Erythroblast (primary cell): ENCODE results near the gene SHISA6.

Source experiments
- DNase-seq, 2 experiments: peaks; one replicate each; lab custom pipeline; 2025; lab: John Stamatoyannopoulos, UW
- GATA1 ChIP-seq: IDR thresholded peaks from 2 replicates; pipeline ENCODE4 v1.6.1; 2011; ENCODE audit warnings: low read depth, mild to moderate bottlenecking, control low read depth, low read length, moderate library complexity
- POLR2A ChIP-seq: IDR thresholded peaks from 2 replicates; pipeline ENCODE4 v1.6.1; 2011; ENCODE audit warnings: mild to moderate bottlenecking, low read length

Gene SHISA6

DNA sequence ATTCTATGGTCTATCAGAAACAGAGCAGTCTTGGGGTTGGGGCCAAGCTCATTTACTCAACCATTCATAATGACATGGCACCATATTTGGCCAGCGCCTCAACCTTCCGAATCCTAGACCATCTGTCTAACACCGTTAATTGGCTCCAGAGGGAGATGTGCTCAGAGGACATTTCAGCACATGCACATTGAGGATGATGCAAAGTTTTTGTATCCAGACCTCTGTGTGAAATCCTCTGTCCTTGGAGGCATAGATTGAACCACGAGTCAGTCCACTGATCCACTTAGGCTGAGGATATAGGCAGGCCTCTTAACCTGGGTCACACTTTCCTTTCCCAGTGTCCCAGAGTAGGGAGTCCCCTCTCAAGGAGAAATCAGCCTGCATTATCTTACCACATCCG is 85.5 kb downstream of the SHISA6 start:
- TF ChIP-seq GATA1: no peak
- no peak for TF ChIP-seq POLR2A
- DNase-seq: no peak

DNA sequence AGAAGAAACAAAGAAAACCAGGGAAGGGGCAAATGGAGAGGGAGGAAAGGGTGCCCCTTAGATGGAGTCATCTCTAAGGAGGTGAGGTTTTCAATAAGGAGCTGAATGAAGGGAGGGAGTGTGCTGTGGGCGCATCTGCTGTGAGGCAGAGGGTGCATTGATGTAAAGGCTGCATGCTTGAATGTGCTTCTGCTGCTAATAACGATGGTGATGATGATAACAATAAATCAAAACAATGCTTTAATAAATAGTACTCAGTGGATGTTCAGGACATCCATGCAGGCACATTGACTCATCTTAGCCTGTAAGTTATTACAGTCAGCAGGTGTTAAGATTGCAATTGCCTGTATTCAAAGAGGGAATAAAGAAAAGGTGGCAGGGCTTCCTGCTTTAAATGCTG is 87.8 kb downstream of the SHISA6 start:
- no peak for TF ChIP-seq POLR2A
- TF ChIP-seq GATA1: no peak
- no peak for DNase-seq

GRCh38 chr17:11330006-11330405 is 89.0 kb downstream of the SHISA6 start:
- no peak for TF ChIP-seq POLR2A
- no peak for TF ChIP-seq GATA1
- no peak for DNase-seq

DNA sequence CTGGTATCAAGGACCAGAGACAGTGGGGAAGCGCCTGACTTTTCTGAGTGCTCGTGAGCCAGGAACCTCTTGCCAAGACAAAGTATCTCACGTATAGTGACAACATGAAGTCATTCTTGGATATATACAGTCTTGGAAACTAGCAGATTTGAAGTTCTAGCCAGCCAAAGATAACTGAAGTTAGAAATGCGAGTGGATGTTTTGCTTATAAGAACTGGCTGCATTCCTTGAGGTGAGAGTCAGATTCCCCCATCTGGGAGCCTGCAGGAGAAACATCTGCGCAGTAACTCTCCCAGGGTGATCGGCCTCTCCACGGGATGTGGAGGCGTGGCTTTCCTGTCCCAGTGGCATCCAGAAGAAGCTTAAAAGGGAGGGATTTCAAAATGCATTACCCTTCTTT is 89.8 kb downstream of the SHISA6 start:
- TF ChIP-seq GATA1: no peak
- TF ChIP-seq POLR2A: no peak
- DNase-seq: no peak

DNA sequence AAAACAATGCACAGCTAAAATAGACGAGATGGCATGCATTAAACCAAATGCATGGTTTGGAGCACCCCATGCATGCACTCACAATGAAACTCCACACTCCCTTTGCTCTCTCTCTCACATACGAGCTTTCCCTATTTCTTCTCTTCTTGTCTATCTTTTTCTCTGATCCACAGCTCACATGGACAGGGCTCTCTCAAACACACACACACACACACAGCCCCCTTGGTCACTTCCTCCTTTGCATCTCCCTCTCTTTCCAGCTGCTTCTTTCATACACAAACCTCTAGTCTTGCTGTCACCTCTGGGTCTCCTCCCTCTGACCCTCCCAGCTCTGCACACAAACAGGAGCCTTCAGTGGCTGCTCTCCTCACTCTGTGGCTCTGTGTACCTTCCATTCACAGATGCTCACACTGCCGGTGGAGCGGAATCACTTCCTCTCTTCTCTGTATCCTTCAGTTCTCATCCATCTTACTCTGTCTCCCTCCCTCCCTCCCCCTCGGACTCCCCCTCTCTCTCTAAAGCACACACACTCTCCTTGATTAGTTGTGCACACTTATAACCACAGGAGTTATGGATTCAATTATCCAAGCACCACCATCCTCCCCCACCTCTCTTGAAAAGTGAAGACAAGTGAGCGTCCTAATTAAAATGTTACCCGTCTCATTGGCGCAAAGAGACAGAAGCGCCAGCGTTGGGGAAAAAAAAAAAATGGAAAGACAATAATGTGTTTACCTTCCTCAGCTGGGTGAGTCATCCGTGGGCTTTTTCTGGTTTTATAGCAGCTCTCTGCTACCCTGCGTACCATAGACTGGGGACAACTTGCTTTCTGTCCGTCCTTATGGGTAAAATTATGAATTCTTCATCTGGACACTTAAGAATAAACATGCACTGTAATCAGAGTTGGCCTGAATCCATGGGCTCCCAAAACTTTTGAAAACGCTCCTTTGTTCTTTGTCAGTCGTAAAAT is 90.8 kb downstream of the SHISA6 start:
- no peak for DNase-seq

DNA sequence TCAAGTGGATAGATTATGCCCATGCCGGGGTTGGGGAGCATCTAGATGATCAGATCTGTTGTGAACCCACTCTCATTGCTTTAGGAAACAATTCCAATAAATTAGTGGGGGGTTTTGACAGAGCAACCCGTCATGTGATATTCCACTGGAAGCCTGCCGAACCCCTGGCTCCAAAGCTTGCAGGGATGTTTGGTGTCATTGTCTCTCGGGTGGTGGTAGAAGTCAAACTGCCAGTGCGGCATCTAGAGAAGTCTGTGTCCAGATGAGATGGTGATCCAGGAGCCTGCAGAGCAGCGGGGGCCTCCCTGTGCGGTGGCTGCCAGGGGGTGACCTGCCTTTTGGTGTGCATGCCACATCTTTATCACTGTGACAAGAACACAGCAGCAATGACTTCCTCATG is 91.7 kb downstream of the SHISA6 start:
- DNase-seq: no peak
- TF ChIP-seq GATA1 (no peak), POLR2A (no peak)

More for the DNA sequence above, 90.8 kb downstream of the SHISA6 start:
- TF ChIP-seq POLR2A: no peak
- TF ChIP-seq GATA1: no peak

DNA sequence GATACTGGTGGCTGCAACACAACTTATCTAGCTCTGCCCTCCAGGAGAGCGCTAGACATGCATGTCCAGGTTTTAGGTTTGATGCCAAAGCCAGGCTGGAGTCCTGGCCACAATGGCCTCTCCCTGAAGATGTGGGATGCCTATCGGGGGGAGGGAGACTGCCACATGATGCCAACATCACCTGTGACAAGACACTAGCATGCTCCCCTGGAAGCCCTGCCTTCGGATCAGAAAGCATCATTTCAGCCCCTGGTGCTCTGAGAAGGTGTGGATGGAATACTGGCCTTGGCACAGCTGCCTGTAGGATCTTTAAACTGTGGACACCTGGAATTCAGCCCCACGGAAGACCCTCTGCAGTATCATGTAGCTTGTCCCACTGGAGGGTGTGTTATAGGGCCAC is 93.5 kb downstream of the SHISA6 start:
- DNase-seq: no peak
- TF ChIP-seq POLR2A: no peak
- no peak for TF ChIP-seq GATA1

- TF ChIP-seq GATA1 (no peak), POLR2A (no peak)
- no peak for DNase-seq
Observed at GRCh38 chr17:11336290-11336689, 95.3 kb downstream of the SHISA6 start.

DNA sequence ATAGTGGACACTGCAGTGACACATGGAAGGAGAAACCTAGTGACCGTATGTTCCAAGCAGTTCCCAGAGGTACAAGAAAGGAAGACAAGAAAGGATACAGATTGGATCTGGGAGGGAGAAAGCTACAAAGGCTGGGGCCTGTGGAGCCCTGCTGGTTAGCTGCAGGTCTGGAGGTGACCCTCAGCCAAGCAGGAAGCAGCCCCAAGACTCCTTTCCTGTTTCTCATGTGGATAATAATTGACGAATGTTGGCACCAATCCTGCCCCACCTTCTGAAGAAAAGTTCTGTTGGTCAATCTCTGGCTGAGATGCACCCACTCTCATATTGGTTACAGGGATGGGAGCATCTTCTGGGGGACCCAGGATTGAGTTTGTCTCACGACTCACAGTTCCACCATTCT is 99.8 kb downstream of the SHISA6 start:
- DNase-seq: no peak
- TF ChIP-seq POLR2A: no peak

- no peak for DNase-seq
- TF ChIP-seq POLR2A (no peak), GATA1 (no peak)
Observed at GRCh38 chr17:11342138-11342537, 101.1 kb downstream of the SHISA6 start.

DNA sequence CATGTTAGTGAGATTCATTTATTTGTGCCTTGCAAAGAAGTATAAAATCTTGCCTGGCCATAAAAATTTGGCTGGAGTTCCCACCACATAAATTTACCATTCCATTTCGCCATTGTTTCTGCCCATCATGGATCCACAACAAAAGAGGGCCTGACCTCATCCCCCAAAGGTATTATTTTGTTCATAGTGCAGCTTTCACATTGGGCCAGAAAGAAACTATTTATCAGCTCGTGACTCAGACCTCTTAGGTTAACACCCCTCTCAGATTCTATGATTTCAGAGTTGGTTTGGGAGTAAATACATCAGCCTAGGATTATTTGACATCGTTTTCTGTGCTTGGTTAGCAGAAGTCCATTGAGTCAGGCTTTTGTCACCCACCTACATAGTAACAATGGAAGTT is 108.1 kb downstream of the SHISA6 start:
- TF ChIP-seq POLR2A: no peak
- TF ChIP-seq GATA1: no peak

DNA sequence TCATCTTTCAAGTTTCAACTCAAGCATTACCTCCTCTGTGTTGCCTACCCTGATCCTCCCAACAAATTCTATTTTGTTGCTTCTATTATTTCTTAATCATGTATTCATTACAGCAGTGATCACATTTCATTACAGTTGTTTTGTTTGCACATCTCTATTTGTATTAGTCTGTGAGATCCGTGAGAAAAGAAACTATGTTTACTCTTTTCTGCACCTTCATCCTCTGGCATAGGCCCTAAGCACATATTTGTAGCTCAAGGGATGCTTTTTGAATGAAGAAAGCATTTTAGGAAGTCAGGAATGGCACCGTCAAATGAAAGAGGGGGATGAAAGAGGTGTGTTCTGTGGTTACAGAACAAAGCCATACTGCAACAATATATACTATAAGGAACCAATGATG is 110.5 kb downstream of the SHISA6 start:
- DNase-seq: no peak
- TF ChIP-seq GATA1 (no peak), POLR2A (no peak)

More for the DNA sequence above, 108.1 kb downstream of the SHISA6 start:
- DNase-seq: no peak

DNA sequence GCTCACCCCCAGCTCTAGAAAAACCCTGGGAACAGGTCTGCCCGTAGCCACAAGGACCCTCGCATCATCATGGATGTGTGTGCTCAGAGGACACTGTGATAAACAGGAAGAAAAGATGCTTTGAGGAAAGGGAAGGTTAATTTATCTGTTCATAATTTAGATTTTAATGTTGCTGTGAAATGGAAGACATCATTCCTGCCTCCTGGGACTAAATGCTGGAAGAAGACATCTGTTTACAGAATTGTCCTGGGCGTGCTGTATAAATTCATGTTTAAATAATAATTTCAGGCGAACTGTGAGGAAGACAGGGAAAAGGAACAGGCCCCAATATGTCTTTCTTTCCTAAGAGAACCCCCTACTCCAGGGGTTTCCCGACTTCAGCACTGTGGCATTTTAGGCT is 112.6 kb downstream of the SHISA6 start:
- no peak for DNase-seq
- no peak for TF ChIP-seq POLR2A
- TF ChIP-seq GATA1: no peak

DNA sequence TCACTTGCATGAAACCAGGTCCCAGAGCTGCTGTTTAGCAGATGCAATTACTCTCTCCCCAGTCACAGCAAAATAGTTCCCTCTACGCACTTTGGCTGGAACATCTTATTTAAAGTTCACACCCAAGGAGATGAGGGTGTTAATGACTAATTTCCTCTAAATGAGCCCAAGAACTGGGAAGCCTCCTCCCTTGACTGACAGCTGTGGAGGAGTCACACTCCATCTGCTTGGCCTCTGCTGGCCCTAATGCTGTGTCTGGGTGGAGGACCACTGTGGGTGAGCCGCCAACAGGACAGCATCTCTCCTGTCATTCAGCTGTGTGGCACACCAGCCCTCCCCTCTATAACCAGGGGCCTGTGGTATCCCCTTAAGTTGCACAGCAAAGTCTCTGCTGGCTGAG is 115.4 kb downstream of the SHISA6 start:
- no peak for TF ChIP-seq POLR2A
- no peak for TF ChIP-seq GATA1
- no peak for DNase-seq
